HG02840 (cell line): ENCODE data around the gene SLC12A5.

Experiments used
- ATAC-seq: cut with Tn5 transposase; IDR thresholded peaks from one replicate; pipeline ENCODE4 v1.9.1; 2021; ENCODE audit warnings: mild to moderate bottlenecking, moderate library complexity, moderate number of reproducible peaks; ENCODE audit not compliant: unreplicated experiment, low FRiP score

The SLC12A5 gene

DNA sequence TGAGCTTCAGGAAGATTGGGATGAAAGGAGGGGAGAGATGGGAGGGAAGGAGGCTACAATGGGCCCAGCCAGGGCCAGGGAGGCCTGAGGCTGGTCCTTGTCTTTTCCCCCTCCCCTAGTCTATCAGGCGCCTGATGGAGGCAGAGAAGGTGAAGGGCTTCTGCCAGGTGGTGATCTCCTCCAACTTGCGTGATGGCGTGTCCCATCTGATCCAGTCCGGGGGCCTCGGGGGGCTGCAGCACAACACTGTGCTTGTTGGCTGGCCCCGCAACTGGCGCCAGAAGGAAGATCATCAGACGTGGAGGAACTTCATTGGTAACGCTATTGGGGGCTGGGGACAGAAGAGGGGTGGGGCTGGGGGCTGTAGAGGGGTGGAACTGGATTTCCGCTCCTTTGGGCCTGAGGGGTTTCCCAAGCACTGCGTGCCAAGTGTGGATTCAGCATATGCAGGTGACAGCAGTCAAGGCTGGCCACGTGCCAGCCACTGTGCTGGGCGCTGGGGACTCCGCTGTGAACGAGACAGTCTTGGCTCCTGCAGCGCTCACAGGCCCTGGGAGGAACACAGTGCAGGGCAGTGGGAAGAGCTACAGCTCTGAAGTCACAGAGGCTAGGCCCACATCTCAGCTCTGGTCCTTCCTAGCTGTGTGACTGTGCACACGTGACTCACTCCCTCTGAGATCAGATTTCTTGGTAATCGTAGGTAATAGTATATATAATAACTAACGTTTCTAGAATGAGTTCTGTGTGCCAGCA, 22.7 kb downstream of the SLC12A5 start:
- no peak for ATAC-seq

DNA sequence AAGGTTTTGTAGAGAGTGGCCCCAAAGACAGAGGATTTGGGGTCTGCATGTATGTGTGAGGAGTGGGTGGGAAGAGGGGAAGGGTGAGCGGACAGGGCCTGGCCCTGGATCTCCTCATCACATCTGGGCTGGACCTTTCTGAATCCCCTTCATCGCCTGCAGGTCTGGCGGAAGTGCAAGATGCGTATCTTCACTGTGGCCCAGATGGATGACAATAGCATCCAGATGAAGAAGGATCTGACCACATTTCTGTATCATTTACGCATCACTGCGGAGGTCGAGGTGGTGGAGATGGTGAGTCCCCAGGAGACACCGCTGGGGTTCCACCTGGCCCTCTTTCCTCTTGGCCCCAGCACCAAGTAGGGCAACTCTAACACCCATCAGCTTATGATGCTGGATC, 24.4 kb downstream of the SLC12A5 start:
- no peak for ATAC-seq

DNA sequence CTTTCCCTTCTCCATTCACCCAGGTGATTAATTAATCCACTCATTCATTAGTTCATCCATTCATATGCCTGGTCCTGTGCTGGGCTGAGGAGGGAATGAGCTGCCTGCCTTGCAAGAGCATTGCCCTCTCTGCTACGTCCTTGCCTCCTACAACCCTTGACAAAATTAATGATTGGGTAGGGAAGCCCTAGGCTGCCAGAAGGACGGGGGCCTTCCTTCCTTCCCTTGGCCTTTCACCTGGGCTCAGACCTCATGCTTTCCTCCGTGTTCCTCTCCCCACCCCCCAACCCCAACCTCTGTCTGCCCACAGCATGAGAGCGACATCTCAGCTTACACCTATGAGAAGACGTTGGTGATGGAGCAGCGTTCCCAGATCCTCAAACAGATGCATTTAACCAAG, 25.6 kb downstream of the SLC12A5 start:
- no peak for ATAC-seq

DNA sequence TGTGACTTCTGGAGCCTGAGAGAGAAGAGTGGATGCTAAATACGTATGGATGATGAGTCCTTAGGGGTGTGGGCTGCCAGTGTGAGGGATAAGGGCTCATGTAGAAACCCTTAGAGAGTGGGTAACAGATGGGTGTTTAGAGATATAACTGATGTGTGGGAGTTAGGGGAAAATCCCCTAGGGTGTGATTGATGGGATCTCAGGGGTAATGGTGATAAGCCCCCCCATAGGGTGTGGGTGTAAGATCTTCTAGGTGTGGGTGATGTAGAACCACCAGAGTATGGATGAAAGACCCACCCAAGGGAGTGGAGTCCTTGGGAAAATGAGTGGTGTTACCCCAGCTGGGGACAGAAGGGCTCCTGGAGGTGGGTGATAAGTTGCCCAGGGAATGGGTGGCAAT, 26.3 kb downstream of the SLC12A5 start:
- ATAC-seq = no peak

DNA sequence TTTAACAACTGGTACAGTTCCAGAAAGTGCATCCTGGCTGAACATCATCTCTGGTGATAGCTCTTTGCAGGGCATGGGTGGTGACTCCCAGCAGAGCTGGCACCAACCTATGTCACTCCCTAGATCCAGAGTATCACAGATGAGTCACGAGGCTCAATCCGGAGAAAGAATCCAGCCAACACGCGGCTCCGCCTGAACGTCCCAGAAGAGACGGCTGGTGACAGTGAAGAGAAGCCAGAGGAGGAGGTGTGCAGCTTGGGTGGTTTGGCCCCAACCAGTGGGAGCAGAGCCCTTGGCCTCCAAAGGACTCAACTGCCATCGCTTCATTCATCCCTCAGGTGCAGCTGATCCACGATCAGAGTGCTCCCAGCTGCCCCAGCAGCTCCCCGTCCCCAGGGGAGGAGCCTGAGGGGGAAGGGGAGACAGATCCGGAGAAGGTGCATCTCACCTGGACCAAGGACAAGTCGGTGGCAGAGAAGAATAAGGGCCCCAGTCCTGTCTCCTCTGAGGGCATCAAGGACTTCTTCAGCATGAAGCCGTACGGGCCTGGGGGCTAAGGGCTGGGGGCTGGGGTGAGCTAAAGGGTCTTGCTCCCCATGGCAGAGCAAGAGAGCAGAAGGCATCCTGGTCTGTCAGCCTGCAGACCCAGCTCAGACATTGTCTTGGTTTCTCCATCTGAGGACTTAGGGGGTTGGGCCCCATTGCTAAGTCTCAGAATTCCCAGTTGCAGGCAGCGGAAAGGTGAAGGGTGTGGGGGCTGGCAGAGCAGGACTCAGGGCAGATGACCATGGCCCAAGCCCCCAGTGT, 27.2 kb downstream of the SLC12A5 start:
- ATAC-seq = no peak

DNA sequence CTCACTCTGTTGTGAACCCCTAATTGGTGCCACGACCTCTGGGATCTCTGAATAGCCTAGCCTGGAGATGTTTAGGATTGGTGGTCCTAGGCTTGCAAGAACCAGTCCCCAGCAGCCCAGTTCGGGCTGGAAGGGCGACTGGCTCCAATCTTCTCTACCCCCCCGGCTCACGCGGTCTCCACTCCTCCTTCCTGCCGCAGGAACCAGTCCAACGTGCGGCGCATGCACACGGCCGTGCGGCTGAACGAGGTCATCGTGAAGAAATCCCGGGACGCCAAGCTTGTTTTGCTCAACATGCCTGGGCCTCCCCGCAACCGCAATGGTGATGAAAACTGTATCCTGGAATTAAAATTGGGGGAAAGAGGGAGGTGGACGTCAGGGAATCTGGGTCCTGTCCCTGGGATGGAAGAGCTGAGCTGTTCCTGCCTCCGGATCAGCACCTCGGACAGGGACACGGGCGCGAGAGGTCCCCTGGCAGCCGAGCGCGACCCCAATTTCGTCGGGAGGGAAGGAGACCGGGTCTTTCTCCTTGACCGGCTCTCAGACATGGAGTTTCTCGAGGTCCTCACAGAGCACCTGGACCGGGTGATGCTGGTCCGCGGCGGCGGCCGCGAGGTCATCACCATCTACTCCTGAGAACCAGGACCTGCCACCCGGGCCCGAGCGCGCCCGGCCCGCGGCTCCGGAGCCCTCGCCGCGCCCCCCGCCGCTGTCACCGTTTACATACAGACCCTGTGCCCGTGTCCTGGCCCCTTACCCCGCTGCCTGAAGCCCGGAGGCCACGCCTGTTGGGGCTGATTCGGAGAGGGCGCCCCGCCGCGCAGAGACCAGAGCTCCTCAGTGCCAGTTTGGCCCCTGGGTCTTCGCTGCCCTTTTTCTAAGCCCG, 28.2 kb downstream of the SLC12A5 start:
- ATAC-seq = no peak

DNA sequence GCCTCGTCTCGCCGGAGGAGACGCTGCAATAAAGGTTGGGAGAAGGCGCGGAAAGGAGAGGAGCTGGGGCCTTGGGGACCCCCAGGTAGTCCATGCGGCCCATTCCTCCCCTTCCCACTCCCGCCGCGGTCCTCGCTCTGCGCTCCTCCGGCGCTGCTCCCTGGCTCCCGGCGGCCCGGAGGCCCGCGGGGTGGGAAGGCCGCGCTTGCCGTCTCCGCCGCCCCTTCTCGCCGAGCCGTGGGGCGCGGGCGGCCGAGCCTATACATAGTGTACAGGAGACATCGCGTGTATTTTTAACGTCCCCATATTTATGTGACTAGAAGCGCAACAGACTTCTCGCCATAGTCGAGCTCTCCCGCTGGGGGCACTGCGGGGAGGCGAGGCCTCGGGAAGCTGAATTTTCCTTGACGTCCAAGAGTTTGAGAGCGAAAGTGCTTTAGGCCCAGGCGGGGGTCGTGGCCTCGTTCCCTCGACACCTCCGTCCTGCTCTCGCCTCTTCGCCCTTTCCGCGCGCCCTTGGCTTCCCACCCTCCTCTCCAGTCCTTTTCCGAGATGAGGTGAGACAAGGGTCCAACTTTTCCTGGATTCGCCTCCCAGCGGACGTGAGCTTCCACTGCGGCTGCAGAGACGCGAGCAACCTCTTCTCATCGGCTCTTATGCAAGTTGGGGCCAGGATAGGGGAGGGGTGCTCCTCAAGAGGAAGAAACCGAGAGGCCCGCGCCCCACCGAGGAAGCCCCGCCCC, 29.0 kb downstream of the SLC12A5 start:
- ATAC-seq = no peak

DNA sequence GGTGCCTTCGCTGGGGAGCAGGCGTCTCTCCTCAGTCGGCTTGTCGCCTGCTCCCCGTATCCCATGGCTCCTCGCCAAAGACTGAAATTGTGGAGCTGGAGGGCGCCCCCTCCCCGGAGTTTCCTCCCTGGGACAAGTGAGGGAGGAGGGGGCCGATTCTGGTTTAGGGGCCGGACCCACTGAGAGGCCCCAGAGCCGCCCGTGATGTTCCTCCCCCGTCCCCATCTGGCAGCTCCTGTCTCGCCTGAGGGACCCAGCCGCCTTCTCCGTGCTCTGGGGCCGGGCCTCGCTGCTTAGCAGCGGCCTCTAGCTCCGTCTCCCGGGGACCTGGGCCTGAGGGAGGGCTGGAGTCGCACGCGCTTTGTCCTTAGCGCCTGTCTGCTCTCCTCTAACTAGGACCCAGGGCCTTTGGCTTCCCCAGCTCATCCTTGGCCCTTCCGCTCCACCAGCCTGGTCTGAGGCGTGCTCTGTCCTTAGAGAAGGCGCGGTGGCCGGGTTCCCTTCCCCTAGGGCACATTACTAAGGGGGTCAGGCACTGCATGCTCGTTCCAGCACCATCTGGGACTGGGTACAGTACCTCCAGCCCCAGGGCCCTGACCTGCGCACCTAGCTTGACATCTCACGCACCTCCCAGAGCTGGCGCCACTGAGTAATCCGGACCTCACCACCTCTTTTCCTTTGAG, 29.7 kb downstream of the SLC12A5 start:
- ATAC-seq = no peak

DNA sequence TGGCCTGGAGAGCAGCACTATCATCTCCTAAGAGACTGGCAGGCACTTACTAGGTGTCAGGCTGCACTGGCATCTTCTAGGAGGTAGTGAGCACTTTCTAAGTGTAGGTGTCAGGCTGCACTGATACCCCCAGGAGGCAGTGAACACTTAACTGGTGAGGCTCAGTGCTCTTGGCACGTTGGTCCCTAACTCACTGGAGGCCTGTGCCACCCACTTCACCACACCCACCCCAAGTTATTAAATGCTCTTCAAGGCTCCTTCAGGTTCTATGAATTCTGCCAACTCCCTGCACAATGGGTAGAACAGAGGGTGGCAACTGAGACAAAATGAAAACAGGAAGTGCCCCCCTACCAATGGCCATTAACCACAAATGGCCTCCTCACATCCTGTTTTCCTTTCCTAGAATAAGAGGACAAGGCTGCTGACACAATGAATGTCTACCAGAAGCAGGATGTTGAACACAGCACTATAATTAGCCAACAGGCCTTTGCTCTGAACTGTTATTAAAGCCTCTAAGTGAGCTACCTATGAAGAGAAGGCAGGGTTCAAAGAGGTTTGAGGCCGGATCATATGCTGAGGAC, 31.4 kb downstream of the SLC12A5 start:
- no peak for ATAC-seq

DNA sequence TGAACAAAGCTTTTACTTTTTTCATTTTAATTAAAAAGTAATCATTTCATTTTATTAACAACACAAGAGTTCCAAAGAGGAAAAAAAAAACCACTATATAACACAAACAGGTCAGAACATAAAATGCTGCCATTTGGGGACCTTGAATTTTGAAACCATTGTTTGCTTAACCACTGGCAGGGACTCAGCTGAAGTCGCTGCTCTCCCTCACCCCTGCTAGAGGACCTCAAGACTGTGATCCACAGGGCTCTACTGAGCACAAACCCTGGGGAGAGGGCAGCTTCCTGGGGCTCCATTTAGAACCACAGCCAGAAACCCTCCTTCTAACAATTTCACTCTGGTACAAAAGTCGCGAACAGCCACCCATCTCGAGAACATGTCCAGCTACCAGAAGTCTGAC, 32.0 kb downstream of the SLC12A5 start:
- ATAC-seq = no peak

DNA sequence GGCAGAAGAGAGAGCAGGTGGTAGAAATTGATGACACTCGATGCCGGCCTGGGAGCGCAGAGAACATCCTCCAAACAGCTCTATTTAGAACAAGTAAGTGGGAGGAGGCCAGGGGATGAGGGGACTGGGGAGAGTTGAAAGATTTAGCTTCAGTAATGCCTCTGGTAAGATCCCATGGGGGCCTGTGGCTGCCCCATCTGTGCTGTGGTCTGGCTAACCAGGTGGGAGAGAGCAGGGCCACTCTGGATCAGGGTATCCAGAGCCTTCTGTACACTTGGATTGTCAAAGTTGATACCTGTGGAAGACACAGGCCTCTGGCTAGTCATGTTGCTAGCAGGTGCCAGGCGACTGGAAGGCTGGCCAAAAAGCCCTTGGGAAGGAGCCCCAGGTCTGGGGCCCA, 33.1 kb downstream of the SLC12A5 start:
- no peak for ATAC-seq

DNA sequence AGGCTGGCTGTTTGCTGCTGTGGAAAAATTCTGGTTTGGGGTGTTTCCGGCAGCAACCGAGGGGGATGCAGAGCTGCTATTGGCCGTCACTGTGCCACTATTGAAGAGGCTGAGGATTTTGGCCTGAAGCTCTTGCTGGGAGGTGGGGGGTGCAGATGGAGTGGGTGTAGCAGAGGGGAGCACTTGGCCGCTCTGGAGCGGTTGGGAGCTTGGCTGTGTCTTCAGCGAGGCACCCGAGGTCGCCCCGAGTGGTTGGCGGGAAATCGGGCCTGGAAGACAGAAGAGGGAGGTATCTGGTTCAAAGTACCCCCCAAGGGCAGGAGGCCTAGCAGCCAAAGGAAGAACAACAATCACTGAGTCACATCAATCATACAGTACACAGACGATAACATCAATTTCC, 33.6 kb downstream of the SLC12A5 start:
- no peak for ATAC-seq

DNA sequence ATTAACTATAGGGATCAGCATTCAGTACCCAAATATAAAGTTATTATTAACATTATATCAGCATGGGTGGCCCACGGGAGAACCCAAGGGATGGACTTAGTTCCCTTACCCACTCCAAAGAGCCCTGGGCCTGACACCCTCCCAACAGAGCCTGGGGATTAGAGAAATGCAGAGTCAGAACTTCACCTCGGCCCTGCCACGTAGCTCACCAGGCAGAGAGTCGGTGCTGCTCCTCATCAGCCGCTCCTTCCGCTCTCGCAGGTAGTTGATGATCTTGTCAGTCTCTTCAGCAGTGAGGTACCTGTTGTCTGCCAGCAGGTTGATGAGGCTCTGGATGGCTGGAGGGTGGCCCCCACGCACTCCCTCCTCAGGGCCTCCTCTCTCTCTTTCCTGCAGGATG, 34.1 kb downstream of the SLC12A5 start:
- ATAC-seq = no peak

DNA sequence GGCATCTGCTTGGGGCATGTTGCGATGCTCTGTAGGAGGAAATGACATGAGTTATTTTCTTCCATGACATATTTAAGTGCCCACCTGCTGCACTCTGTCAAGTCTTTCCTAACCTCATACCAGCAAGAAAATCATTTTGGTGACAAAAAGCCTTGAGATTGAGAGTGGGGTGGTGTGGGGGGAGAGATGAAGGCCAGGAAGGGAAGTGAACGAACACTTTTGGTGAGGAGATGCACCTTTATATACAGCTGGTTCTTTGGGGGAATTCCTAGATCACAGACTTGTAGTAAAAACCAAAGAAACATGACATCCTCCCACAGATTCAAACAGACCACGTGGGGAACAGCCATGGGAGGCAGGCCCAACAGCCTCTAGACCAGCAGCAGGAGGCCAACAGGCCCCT, 34.6 kb downstream of the SLC12A5 start:
- no peak for ATAC-seq

DNA sequence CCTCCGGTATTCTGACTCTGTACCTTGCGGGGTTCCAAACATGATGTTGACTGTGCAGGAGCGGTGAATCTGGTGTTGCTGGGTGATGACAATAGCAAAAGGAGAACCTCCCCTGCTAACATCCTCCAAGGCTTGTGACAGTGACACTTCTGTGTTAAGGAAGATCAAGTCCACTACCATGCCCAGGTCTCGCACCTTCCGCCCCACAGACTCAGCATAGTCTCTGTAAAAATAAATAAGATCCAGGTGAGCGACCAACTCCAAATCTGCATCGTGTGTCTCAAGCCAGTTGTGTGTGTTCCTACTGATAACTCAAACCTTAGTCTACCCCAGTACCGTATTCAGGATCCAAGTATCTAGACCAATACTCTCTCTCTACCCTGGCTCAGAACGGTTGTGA, 36.0 kb downstream of the SLC12A5 start:
- ATAC-seq = no peak

DNA sequence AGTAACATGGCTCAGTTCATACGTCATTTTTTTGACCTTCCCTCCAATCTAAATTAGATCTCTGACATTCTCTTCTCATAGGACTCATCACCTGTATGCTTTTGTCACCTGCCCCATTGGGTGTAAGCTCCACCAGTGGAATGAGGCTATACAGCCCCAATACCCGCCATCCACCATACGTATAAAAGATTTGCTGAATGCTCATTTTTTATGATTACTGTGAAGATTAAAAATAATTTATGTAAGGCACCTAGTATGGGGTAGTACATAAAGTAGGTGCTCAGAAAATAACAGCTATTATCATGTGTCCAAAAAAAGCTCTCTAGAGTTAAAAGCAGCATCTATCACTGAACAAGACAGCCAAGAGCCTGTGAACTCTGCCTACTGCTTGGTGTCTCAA, 36.7 kb downstream of the SLC12A5 start:
- no peak for ATAC-seq

DNA sequence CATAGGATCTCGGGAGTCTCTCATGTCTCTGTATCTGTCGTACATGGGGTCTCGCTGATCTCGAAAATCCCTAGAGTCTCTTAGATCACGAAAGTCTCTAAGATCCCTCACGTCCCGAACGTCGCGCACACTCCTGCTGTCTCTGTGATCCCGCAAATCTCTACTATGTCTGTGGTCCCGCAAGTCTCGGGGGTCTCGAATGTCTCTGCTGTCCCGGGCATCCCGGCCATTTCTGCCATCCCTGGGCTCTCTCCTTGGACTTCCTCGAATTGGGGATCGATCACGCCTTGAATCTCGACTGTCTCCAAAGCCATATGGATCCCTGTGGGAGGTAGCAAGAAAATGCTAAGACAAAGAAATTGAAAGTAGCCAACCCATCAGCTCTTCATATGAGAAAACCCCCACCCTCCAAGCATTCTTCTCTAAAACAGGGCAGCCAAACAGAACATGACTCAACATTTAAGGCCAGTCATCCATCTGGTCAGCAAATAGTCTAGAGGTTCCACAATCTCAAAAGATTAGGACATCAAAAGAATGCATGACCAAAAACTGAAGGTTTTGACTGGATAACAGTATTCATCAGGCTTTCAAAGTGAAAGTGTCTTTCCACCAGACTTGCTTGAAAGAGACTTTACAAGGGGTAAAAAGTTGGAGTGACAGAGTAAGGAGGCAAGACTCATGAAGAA, 41.3 kb downstream of the SLC12A5 start:
- no peak for ATAC-seq

DNA sequence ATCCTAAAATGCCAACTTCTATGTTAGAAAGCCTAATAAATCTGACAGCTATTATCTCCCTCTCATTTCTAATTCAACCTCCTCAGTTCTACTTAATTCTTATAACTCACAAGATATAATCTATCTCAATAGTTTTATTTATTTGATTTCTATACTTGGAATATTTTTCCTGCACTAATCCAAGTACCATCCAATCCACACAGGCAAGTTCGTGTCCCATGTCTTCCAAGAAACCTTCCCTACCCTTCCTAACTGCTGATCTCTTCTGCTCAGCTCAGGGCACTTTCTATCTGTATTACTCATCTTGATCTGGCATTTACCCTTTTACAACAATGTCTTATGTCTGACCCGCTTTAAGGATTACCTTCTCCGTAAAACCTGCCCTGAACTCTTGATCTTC, 42.6 kb downstream of the SLC12A5 start:
- ATAC-seq = no peak

DNA sequence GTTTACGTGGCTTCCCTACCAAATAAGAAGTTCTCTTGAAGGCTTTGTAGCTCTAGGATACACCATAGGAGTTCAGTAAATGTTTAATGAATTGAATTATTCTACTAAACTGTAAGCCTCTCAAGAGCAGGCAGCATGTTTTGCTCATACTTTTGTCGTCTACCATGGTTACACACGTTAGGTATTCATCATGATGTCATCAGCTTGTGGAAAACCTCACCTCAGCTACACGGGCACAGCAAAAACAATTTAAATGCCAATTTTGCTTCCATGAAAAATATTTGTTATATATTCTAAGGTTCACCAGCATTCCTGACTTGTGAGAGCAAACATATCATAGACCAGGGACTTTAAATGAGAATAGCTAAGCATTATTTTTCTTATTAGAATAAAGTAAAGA, 44.0 kb downstream of the SLC12A5 start:
- ATAC-seq = no peak
